ENCODE results near the gene GSG1L.
"Not testable (repeated sequence)": the region's sequence is repeated elsewhere in the genome, so short reads cannot be mapped to it uniquely, and the experiment has no call there.

GSG1L gene

GRCh38 chr16:27980076-27980775 is 83.3 kb downstream of the GSG1L start:
- no peak for DNase-seq (ENCODE audit: low spot score)

DNA sequence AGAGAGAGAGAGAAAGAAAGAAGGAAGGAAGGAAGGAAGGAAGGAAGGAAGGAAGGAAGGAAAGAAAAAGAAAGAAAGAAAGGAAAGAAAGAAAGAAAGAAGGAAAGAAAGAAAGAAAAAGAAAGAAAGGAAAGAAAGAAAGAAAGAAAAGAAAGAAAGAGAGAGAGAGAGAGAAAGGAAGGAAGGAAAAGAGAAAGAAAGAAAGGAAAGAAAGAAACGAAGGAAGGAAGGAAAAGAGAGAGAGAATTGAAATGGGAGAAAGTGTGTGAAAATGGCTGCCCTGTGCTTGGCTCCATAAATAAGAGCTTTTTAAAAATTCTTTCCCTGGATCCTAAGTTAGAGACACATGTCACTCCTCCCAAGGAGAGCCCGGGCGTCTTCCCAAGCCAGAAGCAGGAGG is 83.8 kb downstream of the GSG1L start:
- not testable (repeated sequence) for DNase-seq (ENCODE audit: low spot score)

- no peak for DNase-seq (ENCODE audit: low spot score)
These were observed 84.6 kb downstream of the GSG1L start for GRCh38 chr16:27978876-27979275.

DNA sequence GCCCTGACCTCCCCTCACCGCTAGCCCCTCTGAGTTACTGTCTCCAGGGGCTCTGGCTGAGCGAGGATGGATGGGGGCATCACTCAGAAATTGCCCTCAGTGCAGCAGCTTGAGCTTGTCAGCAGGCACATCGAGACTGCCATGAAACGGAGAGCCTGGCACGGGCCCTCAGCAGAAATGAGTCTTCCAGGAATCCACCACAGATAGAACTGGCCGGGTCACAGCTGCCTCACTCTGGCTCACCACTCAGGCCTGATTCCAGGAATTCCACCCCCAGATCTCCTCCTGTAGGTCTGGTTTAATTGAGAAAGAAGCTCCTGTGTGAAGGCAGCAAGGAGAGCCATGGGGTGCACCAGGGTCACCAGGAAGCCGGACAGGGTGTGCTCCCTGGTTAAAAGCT is 85.5 kb downstream of the GSG1L start:
- DNase-seq (ENCODE audit: low spot score) = no peak

DNA sequence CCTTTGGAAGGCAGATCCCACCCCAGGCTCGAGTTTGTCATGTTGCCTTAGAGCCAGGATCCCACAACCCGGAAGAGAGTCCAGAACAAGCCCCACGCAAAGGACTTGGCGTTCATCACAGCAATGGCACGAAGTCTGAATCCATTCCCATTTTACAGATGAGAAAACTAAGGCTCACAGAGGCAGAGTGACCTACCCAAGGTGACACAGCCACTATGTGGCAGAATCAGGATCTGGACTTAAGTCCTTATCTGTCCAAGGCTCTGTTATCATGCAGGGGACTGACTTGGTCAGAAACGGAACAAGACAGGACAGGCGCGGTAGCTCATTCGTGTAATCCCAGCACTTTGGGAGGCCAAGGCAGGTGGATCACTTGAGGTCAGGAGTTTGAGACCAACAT is 86.5 kb downstream of the GSG1L start:
- no peak for DNase-seq (ENCODE audit: low spot score)

GRCh38 chr16:27974896-27975540 is 88.5 kb downstream of the GSG1L start:
- DNase-seq (ENCODE audit: low spot score) = no peak

DNA sequence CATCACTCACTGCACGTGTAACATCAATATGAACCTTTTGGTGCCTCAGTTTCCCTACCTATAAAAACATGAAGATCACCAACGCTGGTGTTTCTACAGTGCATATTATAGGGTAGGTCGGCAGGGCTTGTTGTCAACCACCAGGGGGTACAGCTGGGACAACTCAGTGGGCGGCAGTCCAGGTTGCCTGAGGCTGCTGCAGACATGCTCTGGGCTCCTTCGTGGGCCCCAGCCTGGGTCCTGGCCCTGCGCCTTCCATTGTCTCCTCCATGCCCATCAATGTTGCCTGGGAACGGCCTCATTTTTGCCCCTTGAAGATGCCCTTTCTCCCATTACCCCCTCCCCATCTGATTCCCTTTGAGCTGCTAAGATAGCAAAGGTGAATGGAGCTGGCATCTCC is 89.8 kb downstream of the GSG1L start:
- DNase-seq (ENCODE audit: low spot score) = no peak

GRCh38 chr16:27972500-27972899 is 91.0 kb downstream of the GSG1L start:
- DNase-seq (ENCODE audit: low spot score) = no peak

GRCh38 chr16:27969574-27969973 is 93.9 kb downstream of the GSG1L start:
- DNase-seq (ENCODE audit: low spot score) = no peak

GRCh38 chr16:27967169-27967568 is 96.3 kb downstream of the GSG1L start:
- no peak for DNase-seq (ENCODE audit: low spot score)

GRCh38 chr16:27966756-27967155 is 96.8 kb downstream of the GSG1L start:
- no peak for DNase-seq (ENCODE audit: low spot score)

DNA sequence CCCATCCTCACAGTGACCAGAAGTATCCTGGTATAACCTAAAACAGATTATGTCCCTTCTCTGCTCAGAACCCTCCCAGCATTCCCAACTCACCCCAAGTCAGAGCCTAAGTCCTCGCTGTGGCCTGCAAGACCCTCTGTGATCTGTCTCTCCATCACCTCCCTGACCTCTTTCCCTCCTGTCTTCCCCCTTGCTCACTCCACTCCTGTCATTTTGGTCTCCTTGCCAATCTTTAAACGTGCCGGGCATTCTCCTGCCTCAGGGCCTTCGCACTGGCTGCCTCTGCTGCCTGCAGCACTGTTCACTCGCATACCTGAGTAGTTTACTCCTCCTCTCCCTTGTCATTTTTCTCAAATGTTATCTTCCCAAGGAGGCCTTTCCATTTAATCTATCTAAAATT is 97.7 kb downstream of the GSG1L start:
- DNase-seq (ENCODE audit: low spot score) = no peak

GRCh38 chr16:27963471-27963965 is 100.0 kb downstream of the GSG1L start:
- no peak for DNase-seq (ENCODE audit: low spot score)

DNA sequence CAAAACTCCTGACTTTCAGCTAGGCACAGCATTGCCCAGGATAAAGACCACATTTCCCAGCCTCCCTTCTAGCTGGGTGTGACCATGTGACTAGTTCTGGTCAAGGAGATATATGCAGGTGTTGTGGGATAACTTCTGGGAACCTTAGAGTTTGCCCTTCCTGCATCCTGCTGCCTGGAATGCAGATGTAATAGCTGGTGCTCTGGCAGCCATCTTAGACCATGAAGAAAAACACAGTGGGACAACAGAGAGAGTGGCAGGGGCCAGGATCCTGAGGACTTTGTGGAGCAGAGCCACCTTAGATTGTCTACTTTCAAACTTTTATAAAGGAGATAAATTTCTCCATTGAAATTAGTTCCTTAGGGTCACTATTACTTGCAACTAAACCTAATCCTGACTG is 101.3 kb downstream of the GSG1L start:
- no peak for DNase-seq (ENCODE audit: low spot score)

DNA sequence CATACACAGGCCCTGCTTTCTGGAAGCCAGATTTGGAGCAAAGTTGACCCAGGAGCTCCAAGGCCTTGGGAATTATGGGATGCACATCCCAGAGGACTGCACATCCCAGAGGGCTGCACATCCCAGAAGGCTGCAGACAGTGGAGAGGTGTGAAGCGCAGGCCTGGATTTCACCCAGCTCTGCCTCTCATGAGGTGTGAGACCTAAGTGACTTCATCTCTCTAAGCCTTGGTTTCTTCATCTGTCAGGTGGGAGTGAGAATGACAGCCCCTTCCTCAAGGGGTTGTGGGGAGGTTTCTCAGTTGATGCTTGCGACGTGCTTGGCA is 102.3 kb downstream of the GSG1L start:
- DNase-seq (ENCODE audit: low spot score) = no peak

GRCh38 chr16:27960619-27961295 is 102.8 kb downstream of the GSG1L start:
- DNase-seq (ENCODE audit: low spot score) = no peak

DNA sequence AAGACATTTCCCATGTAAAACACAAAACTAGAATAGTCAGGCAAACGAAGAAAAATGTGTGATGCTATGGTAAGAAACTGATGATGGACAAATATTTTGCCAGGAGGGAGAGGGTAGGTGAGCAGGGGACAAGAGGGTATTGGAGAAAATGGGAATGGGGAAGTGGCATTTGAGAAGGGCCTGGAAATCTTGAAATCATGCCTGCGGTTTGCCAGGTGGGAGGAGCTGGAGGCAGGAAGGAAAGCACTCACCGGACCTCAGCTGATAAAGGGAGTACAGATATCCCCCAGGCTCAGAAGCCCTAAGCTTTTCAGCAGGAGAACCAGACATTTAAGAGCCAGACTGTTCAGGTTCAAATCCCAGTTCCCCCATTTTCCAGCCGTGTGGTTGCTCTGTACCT is 103.6 kb downstream of the GSG1L start:
- no peak for DNase-seq (ENCODE audit: low spot score)

DNA sequence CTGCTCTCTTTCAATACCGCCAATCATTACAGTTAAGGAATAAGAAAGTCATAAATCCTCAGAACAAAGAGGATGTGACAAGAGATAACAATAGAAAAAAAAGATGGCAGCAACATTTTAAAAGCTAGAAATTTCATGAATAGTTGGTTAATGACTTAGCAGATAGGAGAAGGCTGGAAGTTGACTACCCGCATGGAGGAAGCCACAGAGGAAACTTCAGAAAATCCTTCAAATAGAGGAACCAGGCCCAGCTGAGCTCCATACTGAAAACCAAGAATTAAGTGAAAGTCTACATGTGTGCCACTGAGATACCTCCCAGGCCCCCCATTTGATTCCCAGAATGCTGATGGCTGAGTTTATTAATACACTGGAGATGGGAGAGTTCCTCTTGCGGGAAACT is 109.3 kb downstream of the GSG1L start:
- DNase-seq (ENCODE audit: low spot score) = no peak

DNA sequence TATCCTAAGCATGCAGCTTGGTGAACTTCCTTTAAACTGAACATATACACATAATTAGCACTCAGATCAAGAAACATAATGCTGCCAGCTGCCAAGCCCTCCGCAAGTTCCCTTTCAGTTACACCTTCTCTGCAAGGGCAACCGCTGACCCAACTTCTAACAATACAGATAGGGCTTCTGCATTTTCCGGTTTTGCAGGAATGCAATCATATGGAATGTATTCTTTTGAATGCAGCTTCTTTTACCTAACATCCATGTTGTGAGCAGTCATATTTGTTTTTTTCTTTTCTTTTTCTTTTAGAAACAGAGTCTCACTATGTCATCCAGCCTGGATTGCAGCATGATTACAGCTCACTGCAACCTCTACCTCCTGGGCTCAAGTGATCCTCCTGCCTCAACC is 110.7 kb downstream of the GSG1L start:
- no peak for DNase-seq (ENCODE audit: low spot score)

DNA sequence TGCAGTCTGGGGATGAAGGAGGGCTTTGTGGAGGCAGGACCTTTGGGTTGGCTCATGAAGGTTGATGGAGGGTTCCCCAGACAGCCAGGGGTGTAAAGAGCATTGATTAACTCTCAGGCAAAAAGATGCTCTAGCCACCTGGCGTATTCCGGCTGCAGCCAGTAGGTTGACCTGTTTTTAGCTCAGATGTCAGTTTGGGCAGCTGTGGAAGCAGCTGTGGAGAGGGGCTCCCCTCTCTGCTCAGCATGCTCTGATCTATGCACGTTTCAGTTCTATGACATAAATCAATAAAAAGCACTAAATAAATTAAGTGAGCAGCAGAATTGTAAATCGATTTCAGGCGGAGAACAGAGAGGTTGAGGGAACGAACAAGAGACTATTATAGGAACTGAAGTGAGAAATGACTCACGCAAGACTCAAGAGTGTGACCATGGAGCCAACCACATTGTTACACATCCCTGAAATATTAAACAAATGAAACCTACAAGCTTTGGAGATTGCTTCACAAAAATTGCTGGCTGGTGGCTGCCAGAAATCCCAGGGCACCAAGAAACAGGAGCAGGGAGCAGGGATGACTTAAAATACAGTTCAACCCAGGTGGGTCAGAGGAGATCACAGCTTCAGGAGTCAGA is 111.9 kb downstream of the GSG1L start:
- DNase-seq (ENCODE audit: low spot score) = no peak

DNA sequence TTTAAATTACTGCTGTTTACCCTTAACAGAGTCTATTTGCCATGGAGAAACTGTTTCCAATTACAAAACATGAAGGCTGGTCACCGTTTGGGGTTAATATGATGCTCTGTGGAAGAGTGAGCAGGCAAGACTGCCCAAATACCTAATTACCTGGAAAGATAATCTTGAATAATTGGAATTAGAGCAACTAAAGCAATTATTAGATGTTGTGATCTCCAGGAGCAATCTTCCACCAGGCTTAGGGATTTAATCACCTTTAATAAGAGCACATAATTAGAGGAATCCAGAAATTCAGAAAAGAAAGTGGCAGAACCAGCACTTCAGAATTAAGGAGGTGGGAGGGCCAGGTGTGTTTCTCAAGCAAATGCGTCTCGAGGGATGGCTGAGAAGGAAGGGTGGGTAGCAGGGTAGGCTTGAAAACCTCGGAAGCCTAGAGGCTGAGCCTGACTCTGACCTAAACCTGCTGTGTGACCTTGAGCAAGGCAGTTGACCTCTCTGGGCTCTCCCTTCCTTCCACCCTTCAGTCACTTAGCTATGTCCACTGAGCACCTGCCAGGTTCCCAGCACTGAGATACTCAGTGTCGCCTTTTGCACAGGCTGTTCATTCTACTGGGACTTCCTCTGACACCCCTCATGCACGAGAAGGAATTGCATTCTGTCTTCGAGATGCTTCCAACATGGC is 113.2 kb downstream of the GSG1L start:
- DNase-seq (ENCODE audit: low spot score) = no peak

GRCh38 chr16:27947696-27948095 is 115.8 kb downstream of the GSG1L start:
- DNase-seq (ENCODE audit: low spot score) = no peak

Measured in left forelimb (tissue), 1 donor.